Activated CD8-positive, alpha-beta memory T cell treated with anti-CD3 and anti-CD28 coated beads, Interleukin-2, amount 50 U/mL, for 24 hours (primary cell): Measurements from ENCODE around the gene LHX2.
"Not testable (repeated sequence)": the region's sequence is repeated elsewhere in the genome, so short reads cannot be mapped to it uniquely, and the experiment has no call there.

ENCODE experiments used
- DNase-seq: peaks from one replicate; pipeline ENCODE4 v3.0.0-alpha.2; 2020; ENCODE audit errors: extremely low read depth

Gene LHX2, protein sequence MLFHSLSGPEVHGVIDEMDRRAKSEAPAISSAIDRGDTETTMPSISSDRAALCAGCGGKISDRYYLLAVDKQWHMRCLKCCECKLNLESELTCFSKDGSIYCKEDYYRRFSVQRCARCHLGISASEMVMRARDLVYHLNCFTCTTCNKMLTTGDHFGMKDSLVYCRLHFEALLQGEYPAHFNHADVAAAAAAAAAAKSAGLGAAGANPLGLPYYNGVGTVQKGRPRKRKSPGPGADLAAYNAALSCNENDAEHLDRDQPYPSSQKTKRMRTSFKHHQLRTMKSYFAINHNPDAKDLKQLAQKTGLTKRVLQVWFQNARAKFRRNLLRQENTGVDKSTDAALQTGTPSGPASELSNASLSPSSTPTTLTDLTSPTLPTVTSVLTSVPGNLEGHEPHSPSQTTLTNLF

DNA sequence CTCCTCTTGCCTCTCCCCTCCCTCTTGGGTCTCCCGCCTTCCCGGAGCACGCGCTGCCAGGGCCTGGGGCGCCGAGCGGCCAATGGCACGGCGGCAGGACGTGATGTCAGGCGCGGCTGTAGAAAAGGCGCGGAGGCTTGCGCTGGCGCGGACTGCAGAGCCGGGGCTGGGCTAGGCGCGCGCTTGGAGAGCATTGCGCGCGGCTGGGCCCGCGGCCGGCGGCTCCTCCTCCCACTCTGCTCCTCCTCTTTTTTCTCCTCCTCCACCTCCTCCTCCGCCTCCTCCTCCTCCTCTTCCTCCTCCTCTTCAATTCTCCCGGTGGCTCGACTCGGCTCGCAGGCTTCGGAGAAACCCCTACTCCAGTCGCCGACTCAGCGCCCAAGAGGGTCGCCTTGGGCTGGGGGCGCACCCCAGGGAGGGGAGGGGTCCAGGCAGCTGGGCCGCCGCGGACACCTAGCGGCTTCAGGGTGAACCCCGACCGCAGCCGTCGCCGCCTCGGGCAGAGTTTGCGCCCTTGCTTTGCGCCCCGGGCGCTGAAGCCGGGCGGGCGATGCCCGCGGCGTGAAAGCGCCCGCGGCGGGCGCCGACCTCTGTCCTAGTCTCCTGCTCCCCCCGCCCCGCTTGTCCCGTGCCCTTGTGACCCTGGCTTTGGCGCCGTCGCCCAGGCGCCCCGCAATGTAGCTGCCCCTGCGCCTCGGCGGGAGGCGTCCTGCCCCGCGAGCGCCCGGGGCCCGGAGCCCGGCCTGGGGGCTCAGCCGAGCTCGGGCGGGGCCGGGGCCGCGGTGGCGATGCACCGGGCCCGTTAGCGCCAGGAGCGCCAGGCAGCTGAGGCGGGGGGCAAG lies at the start of gene LHX2:
Gene LHX2 (plus strand): TSS at position 309 of the 842 bp plus-strand sequence. CDS start 581 bp downstream, outside the sequence.
- no peak for DNase-seq

DNA sequence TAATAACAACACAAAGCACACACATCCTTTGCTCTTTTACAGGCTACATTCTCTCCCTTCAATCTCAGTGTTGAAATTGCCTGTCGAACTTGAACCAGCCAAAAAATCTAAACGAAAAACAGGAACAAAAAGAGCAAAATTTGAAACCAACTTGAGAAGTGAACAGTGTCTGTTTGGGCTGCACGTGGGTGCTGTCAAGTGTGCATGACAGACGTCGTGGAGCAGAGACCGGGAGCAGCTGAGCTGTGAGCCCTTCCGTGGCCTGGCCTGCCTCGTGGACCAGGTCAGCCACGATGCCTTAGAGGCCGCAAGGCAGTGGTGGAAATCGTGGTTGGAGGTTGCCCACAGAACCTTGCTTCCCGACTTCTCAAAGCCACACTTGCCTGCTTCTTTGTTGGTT lies 46.8 kb upstream of the LHX2 start:
- DNase-seq = no peak

DNA sequence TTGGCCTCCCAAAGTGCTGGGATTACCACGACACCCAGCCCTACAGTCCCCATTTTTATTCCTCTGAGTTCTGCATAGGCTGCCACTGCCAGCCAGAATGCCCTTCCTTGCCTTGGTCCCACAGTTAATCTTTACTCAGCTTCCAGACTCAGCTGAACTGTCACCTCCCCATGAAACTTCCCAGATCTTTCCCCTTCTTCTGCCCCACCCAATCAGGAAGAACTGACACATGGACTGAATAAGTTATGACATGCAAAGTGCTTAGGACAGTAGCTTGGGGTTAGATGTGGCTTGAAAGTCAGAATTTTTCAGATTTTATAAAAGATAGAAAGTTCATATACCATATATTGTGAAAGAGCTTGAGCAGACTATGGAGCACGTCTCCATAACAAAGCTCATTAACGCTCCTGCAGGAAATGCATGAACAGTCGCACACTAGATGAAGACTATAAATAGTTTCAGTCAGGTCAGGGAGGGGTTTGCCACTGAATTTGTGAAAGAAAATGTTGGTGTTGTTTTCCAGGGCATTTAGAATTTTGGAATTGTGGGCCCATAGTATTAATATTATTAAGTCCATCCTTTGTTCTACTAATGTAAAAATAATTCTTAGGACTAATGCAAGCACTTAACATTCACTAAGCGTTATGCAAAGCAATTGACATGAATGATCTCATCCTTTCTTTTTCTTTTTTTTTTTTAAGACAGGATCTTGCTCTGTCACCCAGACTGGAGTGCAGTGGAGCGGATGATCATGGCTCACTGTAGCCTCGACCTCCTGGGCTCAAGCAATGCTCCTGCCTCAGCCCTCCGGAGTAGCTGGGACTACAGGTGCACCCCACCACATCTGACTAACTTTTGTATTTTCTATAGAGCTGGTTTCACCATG lies 45.5 kb upstream of the LHX2 start:
- no peak for DNase-seq

DNA sequence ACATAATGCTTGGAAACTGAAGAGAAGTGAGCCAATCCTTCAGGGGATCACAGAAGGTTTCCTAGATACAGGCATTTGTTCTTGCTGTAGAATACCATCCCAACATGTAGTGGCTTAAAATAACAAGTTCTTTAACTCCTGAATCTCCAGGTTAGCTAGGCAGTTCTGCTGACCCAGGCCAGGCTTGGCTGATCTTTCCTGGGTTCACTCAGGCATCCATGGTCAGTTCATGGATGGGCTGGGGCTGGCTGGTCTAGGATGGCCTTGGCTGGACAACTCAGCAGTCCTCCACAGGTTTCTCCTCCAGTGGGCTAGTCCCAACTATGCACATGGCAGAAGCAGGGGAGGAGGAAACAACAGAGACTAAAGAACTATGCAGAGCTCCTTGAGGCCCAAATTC lies 44.2 kb upstream of the LHX2 start:
- no peak for DNase-seq

DNA sequence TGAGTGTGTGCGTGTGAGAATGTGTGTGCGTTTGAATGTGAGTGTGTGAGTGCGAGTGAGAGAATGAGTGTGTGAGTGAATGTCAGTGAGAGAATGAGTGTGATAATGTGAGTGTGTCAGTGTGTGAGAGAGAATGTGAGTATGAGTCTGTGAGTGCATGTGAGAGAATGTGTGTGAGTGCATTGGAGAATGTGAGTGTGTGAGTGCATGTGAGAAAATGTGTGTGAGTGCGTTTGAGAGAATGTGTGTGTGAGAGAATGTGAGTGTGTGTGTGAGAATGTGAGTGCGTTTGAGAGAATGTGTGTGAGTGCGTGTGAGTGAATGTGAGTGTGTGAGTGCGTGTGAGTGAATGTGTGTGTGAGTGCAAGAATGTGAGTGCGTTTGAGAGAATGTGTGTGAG lies 39.0 kb upstream of the LHX2 start:
- no peak for DNase-seq

DNA sequence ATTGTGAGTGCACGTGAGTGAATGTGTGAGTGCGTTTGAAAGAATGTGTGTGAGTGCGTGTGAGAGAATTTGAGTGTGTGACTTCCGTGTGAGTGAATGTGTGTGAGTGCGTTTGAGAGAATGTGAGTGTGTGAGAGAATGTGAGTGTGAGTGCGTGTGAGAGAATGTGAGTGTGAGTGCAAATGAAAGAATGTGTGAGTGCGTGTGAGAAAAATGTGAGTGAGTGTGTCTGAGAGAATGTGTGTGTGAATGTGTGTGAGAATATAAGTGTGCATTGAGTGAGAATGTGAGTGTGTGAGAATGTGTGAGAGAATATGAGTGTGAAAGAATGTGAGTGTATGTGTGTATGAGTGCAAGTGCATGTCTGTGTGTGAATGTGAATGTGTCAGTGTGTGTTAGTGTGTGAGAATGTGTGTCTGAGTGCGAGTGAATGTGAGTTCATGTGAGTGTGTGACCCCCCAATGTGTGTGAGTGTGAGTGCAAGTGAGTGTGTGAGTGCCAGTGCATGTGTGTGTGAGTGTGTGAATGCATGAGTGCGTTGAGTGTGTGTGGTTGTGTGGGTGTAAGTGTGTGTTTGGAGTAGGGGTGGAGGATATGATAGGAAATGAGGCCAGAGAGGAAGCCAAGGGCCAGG lies 37.9 kb upstream of the LHX2 start:
- DNase-seq = no peak

DNA sequence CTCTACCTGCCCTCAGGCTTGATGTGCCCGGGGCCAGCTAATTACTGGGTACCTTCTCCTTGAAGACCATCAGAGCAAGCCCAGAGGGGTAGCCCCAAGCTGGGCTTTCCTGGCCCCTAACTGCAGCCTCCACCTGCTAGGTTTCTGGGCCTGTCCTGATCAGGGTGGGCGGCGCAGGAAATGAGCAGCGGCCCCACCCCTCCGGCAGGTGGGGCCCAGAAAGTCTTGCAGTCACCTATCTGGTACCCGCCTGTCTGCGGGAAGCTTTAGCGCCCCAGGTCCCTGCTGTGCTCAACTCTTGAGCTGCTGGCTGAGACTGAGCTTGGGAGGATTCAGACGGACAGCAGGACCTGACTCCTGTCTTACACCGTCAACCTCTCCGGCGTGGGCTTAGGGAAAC lies 37.1 kb upstream of the LHX2 start:
- DNase-seq = no peak

DNA sequence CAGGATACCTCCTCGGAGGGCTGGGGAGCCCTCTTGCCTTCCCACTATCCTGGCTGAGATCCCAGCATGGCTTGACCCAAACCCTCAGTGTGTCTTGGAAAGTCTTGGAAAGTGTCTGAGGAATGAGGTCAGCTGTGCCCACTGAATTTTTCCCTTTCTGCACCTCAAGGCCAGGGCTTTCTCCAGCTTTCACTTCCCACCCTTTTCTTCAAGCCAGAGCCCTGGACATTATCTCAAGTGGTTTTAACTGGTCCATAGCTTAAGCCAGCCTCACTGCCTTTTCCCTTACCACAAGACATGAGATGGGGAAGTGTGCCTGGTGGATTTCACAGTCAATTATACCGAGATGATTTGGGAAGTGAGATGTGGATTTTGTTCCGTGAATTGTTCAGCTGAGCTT lies 35.7 kb upstream of the LHX2 start:
- DNase-seq = no peak

DNA sequence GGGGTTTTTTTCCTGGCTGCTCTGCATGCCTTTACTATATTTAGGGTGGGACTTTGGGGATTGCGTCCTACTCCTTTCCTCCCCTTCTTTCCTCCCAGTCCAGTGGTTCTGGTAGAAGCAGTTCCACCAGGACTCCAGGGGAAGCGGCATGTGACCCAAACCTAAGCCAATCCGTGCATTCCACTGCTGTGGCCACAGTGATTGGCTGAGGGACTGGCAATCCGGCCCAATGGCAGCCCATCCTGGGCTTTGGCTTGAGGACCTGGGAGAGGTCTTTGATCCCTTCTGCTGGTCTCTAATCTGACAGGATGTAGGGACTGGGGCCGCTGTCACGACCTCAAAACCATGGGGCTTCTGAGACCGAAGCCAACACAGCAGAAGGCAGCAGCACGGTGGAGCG lies 35.0 kb upstream of the LHX2 start:
- DNase-seq = not testable (repeated sequence)

DNA sequence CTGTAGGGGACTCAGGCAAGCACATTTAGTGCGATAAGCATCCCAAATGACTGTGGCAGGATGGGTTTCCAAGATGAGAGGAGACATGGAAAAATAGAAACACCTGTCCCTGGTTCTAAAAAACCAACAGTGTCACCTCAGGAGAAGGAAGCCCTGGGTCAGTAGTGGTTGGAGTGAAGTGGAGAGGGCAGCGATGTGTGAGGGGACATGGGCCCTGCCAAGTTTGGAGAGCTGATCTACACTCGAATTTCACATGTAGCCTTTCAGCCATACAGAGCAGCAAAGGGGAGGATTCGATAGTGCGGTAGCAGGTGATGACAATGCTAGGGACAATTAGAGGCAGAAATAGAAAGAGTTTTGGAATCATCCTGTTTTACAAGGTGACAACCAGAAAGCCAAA lies 32.6 kb upstream of the LHX2 start:
- DNase-seq = no peak

DNA sequence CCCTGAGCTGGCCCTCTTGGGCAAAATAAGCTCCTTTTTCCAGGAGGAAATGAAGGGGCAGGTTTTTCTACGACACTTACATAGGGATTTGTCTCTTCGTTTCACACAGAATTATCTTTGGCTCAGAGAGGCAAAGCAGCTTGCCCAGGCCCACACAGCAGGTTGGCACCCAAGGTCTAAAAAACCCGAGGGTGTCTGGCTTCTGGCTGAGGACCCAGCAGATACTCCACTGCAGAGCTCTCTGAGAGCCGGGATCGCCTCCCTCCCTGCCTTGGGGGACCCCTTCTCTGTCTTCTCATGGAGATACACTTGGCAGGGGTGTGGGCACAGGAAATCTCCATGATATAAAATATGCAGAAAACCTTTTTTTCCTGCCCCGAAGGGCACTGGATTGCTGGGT lies 29.0 kb upstream of the LHX2 start:
- no peak for DNase-seq

DNA sequence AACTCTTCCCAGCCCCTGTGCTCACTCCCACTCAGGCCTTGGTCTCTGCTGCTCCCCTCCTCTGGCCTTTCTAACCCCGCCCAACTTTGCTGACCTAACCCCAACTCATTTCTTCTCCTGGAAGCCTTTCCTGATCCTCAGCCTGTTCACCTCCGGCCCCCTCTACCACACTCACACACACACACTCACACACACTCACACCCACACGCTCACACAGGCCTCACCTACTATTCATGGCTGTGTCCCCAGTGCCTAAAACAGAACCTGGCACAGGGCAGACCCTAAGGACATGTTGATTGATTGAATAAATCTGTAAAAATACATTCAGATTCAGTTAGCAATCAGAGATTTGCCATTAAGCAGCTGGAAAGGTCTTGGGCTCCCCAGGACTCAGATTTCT lies 28.5 kb upstream of the LHX2 start:
- DNase-seq = no peak

DNA sequence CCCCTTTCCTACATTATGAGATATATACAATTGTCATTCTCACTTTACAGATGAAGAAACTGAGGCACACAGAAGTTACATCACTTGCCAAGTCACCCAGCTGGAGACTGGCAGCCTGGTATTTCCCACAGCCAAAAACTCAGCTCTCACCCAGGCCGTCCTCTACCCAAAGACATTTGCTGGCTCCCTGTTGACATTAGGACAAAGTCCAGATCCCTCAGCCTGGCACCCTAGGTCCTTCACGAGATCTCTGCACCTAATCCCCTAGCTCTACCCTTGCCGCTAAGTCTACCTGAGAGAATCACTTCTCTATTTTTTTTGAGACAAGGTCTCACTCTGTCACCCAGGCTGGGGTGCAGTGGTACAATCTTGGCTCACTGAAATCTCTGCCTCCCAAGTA lies 26.8 kb upstream of the LHX2 start:
- DNase-seq = no peak

DNA sequence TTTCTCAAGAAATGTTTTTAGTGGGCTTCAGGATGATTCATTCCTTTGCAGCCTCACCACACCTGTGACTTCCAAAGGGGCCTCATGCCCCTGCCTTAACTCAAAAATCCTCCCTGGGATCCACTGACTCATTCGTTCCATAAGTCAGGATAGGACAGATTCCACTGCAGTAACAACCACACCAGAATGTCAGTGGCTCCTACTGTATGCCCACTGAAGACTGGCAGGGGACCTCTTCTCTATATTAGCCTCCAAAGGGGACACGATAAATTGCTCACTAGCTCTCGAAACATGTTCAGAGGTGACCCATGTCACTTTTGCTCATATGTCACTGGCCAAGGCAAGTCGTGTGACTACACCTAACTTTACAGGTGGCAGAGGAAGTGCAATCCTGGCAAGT lies 25.7 kb upstream of the LHX2 start:
- DNase-seq = no peak

DNA sequence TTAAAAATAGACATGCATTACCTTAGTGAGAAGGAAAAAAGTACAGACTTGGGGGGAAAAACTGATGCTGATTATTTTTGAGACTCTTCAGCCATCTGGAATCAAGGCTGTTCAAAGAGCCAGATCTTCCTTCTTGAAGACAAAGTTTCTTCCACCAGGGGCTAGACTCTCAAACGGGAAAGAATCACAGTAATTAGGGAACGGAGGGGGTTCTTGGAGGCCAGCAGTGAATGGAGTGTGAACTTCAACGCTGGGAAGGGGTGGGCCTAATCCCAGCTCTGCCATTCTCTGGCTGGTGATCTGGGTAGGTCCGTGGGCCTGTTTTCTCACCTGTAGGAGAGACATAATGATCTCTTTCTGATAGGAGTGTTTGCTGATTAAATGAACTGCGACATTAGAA lies 21.1 kb upstream of the LHX2 start:
- DNase-seq = no peak

DNA sequence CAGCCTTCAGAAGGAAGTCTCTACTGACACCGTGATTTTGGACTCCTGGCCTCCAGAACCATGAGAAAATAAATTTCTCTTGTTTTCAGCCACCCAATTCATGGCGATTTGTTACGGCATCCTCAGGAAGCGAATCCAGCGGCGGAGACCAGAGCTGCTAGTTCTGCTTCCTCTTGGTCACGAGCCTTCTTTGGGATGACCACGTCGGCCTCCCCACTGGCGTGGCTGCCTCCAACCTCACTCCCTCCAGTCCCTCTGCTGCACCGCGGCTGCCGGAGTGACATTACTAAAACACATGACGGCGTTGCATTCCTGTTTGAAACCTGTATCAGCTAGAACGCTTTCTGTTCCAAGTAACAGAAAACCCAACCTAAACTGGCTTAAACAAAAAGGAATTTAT lies 18.9 kb upstream of the LHX2 start:
- DNase-seq = not testable (repeated sequence)

DNA sequence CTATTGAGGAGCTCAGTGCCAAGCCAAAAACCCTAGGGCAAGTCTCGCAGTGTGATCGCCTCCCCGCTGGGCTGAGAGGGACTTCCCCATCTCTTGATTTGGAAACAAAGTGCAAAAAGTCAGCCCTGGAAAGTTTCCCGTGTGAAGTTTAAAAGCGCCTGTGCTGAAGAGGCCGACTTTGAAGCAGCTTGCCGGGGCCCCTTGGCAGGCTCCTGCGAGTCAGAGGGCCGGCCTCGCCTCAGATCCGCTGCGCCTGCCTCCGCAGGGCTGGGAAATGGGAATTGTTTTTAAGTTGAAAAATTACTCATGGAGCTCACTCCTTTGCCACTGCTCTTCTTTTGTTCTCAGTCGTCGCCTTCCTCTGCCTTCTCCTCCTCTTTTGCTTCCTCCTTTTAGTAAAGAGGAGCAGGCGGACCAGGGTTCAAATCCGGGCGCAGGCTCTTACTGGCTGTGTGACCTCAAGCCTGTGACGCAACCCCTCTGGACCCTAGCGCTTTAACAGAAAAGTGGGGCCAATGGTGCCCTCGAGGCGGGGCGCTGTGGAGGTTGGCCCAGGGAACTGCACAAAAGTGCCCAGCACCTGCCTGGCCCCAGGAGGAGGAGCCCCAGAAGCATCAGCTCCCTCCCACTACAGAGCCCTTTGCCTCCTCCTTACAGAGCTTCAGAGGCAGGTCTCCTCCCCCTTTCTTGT lies 14.7 kb upstream of the LHX2 start:
- DNase-seq = no peak

DNA sequence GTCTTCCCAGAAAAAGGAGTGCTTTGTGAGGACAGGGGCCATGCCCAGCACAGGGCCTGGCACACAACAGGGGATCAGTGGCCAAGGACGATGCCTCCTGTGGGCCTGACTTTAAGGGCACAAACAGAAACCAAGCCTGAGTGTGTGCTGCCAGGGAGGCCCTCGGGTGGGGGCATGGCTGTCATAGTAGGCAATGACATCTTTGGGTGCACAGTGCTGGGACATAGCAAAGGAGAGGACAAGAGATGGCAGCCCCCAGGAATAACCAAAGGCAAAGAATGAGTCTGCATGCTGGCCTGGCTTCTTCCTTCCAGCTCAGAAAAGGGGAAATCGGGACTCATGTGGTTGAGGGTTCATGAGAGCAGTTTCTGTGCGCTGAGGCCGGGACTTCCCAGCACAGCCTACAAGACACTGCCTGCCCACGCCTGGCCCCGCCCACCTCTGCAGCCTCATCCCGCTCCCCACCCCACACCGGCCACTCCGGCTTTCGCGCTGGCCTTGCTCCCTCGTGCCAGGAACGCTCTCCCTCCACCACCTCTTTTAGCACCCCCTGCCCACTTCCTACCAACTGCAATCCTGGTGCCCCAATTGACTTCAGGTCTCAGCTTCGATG lies 13.8 kb upstream of the LHX2 start:
- no peak for DNase-seq

DNA sequence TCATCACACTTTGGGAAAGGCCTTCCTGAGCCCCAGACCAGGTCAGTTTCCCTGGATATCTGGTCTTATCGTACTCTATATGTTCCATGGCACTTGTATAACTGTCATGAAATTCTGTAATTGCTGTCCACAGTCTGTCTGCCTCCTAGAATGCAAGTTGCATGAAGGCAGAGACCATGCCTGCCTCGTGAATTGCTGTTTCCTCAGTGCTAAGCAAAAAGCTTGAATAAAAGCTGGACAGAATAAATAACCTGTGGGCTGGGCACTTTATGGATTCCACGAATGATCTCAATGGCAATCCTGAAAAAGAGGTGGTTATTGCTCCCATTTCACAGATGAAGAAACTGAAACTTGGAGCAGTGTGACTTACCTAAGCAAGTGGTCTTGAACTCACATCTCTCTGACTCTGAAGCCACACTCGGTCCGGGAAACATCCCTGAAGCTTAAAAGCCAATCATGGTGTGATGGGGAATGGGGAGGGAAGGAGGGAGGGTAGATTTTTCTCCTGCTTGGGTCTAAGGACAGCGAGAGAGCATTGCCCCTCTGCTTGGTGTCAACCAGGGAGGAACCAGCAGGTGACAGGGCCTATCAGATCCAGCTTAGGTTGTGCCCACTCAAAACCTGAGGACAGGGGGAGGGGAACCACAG lies 13.2 kb upstream of the LHX2 start:
- no peak for DNase-seq

DNA sequence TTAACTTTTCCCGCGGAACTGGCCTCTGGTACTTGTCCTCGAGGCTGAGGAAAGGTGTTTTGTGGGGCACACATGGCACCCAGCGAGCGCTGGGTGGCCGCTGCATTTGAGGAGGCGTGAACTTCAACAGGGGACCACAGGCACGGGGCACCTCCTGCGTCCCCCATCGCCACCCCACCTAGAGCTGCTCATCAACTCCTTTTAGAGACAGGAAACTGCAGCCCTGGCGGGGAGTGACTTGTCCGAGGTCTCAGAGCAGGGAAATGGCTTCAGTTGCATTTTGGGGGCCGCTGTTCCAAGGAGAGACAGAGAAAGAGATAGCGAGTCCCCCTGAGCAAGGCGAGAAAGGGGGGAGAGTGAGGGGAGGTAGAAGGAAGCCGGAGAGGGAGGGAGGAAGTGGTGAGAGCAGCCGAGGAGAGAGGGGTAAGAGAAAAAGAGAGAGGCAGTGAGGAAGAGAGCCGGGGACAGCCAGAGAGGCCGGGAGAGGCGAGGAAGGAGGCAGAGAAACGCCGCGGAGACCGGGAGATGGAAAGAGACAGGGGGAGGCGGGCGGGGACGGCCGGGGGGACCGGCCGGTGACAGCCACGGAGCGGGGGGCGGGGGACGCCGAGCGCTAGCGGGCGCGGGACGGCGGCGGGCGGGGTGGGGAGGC lies 12.5 kb upstream of the LHX2 start:
- no peak for DNase-seq
